Measurements from ENCODE around the gene OAF. TPM values are rescaled to one million over a fixed set of nuclear protein-coding genes. Genes with fewer than 3 reads are reported as not detected.
"Not testable (repeated sequence)": the region's sequence is repeated elsewhere in the genome, so short reads cannot be mapped to it uniquely, and the experiment has no call there.

Gene OAF
- polyA plus RNA-seq, 1 experiment, result 47.5 TPM

DNA sequence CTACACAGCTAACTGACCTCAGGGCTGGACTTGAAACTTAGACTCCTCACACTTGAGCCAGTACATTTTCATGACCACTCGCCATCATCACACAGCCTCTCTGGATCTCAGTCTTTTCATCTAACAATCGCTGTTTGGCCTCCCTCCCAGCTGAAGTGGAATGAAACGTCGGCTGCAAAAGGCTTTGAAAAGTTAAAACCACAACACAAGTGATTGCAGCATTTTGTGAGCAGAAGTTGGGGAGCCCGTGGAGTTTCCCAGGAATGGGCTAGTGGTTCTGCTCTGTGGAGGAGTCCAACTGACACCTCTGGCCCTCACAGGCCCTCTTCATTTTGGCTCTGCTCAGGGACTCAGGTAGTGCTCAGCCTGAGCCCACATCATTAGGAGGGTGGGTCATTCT, 37.0 kb upstream of the OAF start:
- ChIA-PET CTCF (interaction anchor here (9.1 to 12.1 kb wide), 2 partner anchors 56 to 129 kb away, joined by 187 to 250 read pairs; no protein-coding TSS in a partner anchor), POLR2A (no interaction called here)
- DNase-seq (ENCODE audit: low read depth), result no peak

DNA sequence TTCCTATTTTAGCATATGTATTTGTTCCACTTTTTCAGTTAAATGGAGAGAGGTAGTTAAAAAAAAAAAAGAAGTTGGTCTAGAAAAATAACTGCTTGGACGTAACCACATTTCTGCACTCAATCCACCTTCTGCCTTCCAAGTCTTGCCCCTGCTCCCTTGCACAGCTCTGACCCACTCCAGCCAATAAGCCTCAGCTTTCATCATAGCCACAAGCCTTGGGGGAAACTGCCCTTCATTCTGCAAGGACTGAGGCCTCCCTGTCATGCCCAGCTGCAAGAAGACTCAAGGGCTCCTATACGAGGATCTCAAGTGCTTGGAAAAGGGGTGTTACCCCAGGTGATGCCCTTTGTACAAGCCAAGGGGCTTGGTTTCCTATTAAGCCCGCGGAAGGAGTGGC, 36.0 kb upstream of the OAF start:
- ChIA-PET CTCF (interaction anchor here (0.7 to 12.1 kb wide), 3 partner anchors 36 to 128 kb away, joined by 3 to 250 read pairs (median 187); partner anchors contain the start of gene OAF), POLR2A (no interaction called here)
- TF ChIP-seq, protein P1, sequence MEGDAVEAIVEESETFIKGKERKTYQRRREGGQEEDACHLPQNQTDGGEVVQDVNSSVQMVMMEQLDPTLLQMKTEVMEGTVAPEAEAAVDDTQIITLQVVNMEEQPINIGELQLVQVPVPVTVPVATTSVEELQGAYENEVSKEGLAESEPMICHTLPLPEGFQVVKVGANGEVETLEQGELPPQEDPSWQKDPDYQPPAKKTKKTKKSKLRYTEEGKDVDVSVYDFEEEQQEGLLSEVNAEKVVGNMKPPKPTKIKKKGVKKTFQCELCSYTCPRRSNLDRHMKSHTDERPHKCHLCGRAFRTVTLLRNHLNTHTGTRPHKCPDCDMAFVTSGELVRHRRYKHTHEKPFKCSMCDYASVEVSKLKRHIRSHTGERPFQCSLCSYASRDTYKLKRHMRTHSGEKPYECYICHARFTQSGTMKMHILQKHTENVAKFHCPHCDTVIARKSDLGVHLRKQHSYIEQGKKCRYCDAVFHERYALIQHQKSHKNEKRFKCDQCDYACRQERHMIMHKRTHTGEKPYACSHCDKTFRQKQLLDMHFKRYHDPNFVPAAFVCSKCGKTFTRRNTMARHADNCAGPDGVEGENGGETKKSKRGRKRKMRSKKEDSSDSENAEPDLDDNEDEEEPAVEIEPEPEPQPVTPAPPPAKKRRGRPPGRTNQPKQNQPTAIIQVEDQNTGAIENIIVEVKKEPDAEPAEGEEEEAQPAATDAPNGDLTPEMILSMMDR (IDR thresholded peaks at IDR 0.05; ENCODE audit: insufficient read depth, low read depth, low read length), result no peak
- Histone ChIP-seq H3K27me3 (ENCODE audit: control insufficient read depth, insufficient read depth, low read length) (peaks cover 20% of the 10 kb centered on the region), H3K4me3 (ENCODE audit: low read depth, low read length) (no peak overlapping the region), H3K36me3 (ENCODE audit: control insufficient read depth, insufficient read depth, low read length) (no peaks in the 10 kb centered on the region)
- no peak for DNase-seq (ENCODE audit: low read depth)

More for the DNA sequence above, 37.0 kb upstream of the OAF start:
- H3K4me3 ChIP-seq (ENCODE audit: low read depth, low read length), result no peak overlapping the region
- TF ChIP-seq, protein P1 (IDR thresholded peaks at IDR 0.05; ENCODE audit: insufficient read depth, low read depth, low read length), result no peak
- H3K27me3 ChIP-seq (ENCODE audit: control insufficient read depth, insufficient read depth, low read length), result peaks cover 20% of the 10 kb centered on the region
- H3K36me3 ChIP-seq (ENCODE audit: control insufficient read depth, insufficient read depth, low read length), result no peaks in the 10 kb centered on the region

DNA sequence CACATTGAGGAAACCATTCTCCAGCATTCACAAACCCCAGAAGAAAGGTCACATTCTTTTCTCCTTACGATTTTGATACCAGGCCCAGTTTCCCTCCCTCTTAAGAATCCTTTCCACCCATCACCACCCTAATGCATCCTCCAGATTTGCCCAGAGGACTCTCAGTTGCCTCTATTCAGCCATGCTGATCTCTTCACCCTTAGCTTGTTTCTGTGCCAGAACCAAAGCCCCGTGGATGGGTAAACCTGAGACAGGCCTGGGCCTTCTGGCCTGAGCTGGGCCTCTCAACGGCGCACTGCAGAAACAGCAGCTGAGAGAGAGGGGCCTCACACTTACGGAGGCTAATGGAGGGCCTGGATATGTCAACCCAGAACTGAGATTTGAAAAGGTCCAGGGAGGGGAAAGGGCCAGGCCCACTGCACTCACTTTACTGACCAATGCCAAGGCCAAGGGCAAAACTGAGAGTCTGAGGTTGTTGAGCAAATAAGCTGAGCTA, 32.2 kb upstream of the OAF start:
- H3K27me3 ChIP-seq (ENCODE audit: control insufficient read depth, insufficient read depth, low read length), result peaks cover 11% of the 10 kb centered on the region
- H3K36me3 ChIP-seq (ENCODE audit: control insufficient read depth, insufficient read depth, low read length), result no peaks in the 10 kb centered on the region
- ChIA-PET POLR2A (no interaction called here), CTCF (interaction anchor here (0.9 to 8.2 kb wide), 7 partner anchors 8 to 123 kb away, joined by 3 to 71 read pairs (median 26); no protein-coding TSS in a partner anchor)
- H3K4me3 ChIP-seq (ENCODE audit: low read depth, low read length), result no peak overlapping the region
- TF ChIP-seq, protein P1 (IDR thresholded peaks at IDR 0.05; ENCODE audit: insufficient read depth, low read depth, low read length), result no peak
- no peak for DNase-seq (ENCODE audit: low read depth)

DNA sequence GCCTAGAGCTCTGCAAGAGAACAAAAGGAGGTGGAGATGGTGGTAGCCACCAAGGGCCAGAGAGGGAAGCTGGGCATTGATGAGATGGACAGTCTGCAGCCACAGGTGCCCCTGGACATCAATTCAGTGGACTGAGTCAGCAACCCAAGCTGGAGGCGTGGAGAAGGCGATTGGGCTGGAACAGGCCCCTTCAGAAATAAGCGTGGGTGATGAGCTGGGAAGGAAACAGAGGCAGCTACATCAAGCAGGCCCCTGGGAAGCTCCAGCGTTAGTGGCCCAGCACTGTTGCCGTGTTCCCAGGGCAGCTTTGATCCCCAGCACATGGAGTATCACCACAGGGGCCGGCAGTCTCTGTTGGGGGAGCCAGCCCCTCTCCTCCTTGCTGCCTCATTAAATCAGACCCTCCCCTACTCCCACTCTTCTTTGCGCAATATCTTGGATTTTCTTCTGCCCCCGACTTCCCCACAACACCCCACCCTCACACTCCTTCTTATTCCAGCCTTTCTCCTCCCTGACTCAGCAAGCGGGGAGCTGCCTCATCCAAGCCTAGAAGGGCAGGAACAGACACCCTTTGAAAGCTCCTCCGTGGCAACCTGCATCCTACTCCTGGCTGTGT, 31.7 kb upstream of the OAF start:
- DNase-seq (ENCODE audit: low read depth), result no peak
- no peak overlapping the region for H3K4me3 ChIP-seq (ENCODE audit: low read depth, low read length)
- ChIA-PET CTCF (interaction anchor here (0.9 to 8.2 kb wide), 8 partner anchors 9 to 123 kb away, joined by 3 to 71 read pairs (median 16); no protein-coding TSS in a partner anchor), POLR2A (interaction anchor here (0.6 kb wide), 1 partner anchor 124 kb away, joined by 9 read pairs; no protein-coding TSS in a partner anchor)
- H3K27me3 ChIP-seq (ENCODE audit: control insufficient read depth, insufficient read depth, low read length), result peaks cover 8% of the 10 kb centered on the region
- H3K36me3 ChIP-seq (ENCODE audit: control insufficient read depth, insufficient read depth, low read length), result no peaks in the 10 kb centered on the region
- TF ChIP-seq, protein P1 (IDR thresholded peaks at IDR 0.05; ENCODE audit: insufficient read depth, low read depth, low read length), result no peak

DNA sequence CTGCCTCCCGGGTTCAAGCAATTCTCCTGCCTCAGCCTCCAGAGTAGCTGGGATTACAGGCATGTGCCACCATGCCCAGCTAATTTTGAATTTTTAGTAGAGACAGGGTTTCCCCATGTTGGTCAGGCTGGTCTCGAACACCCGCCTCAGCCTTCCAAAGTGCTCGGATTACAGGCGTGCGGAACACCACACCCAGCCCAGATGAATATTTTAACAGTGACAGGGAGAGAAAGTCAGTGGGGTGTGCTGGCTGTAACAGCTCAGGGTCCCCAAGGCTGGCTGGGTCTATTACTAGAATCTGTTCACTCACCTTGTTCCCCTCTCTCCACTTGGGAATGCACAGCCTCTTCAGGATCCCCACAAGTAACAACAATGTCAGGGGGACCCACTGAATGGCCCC, 30.8 kb upstream of the OAF start:
- DNase-seq (ENCODE audit: low read depth); H3K27me3 ChIP-seq (ENCODE audit: control insufficient read depth, insufficient read depth, low read length); POLR2A ChIA-PET; H3K36me3 ChIP-seq (ENCODE audit: control insufficient read depth, insufficient read depth, low read length); H3K4me3 ChIP-seq (ENCODE audit: low read depth, low read length): not testable (repeated sequence)
- CTCF ChIA-PET, result interaction anchor here (0.8 to 8.2 kb wide), 8 partner anchors 9 to 156 kb away, joined by 3 to 71 read pairs (median 17); partner anchors contain the start of gene ARHGEF12

All from BJ (cell line).